ENCODE measurements around the gene ZNF3.
A peak's percentile ranks its signal among the peaks of the same experiment; 100 is the strongest.

Gene ZNF3

GRCh38 chr7:100087055-100087750, 5.7 kb upstream of the ZNF3 start:
- DNase-seq, result no peak

- DNase-seq, result no peak
Observed at GRCh38 chr7:100085515-100085914, 4.0 kb upstream of the ZNF3 start.

GRCh38 chr7:100082978-100083377, 1.5 kb upstream of the ZNF3 start:
- DNase-seq, result no peak

- no peak for DNase-seq
Observed at GRCh38 chr7:100080907-100081534, 502 bp downstream of the ZNF3 start.

GRCh38 chr7:100079024-100079560, 2.4 kb downstream of the ZNF3 start:
- DNase-seq, result no peak

- DNase-seq, result no peak
Observed at GRCh38 chr7:100077205-100077604, 4.3 kb downstream of the ZNF3 start.

GRCh38 chr7:100075418-100075817, 6.1 kb downstream of the ZNF3 start:
- no peak for DNase-seq

GRCh38 chr7:100074841-100075240, 6.7 kb downstream of the ZNF3 start:
- DNase-seq, result no peak

GRCh38 chr7:100072462-100072861, 9.1 kb downstream of the ZNF3 start:
- no peak for DNase-seq

GRCh38 chr7:100071018-100071723, 10.4 kb downstream of the ZNF3 start:
- DNase-seq, result no peak

- DNase-seq, result no peak
Observed at GRCh38 chr7:100069991-100070390, 11.5 kb downstream of the ZNF3 start.

GRCh38 chr7:100066953-100067352, 14.6 kb downstream of the ZNF3 start:
- no peak for DNase-seq

GRCh38 chr7:100065452-100066186, 15.9 kb downstream of the ZNF3 start:
- DNase-seq, result no peak

- no peak for DNase-seq
Observed at GRCh38 chr7:100064162-100064561, 17.4 kb downstream of the ZNF3 start.

- DNase-seq, result no peak
Observed at GRCh38 chr7:100063376-100063775, 18.1 kb downstream of the ZNF3 start.

- DNase-seq, result no peak
Observed at GRCh38 chr7:100061518-100062193, 19.9 kb downstream of the ZNF3 start.

- DNase-seq, result no peak
Observed at GRCh38 chr7:100059251-100059739, 22.2 kb downstream of the ZNF3 start.

GRCh38 chr7:100057006-100057405, 24.5 kb downstream of the ZNF3 start:
- DNase-seq, result no peak

GRCh38 chr7:100053215-100053614, 28.3 kb downstream of the ZNF3 start:
- DNase-seq, result no peak

GRCh38 chr7:100051611-100052010, 29.9 kb downstream of the ZNF3 start:
- DNase-seq, result no peak

GRCh38 chr7:100049441-100050291, 31.9 kb downstream of the ZNF3 start, which contains the start of gene ZSCAN21:
TSS of gene ZSCAN21 (plus strand) at chr7:100049774. CDS start at chr7:100057007, 7,233 bp downstream.
- peak; percentile 84 for DNase-seq

Data from stimulated activated CD4-positive, alpha-beta T cell treated with anti-CD3 and anti-CD28 coated beads, Interleukin-4, amount 100 ng/mL, for 1 hour (primary cell).